K562 (cell line): ENCODE data around the gene HES5. TPM values are rescaled to one million over a fixed set of nuclear protein-coding genes. Genes with fewer than 3 reads are reported as not detected.

Experiments used
- AFF4 ChIP-seq: sonication (generic); formaldehyde crosslinking; IDR thresholded peaks from 2 replicates; pipeline ENCODE4 v1.8.0; 2023; ENCODE audit warnings: mild to moderate bottlenecking, missing genetic modification reagents
- NFIC ChIP-seq: fragments of 450-650 bp; IDR thresholded peaks from 2 replicates; pipeline ENCODE4 v1.6.1; 2017; ENCODE audit warnings: mild to moderate bottlenecking, inconsistent platforms
- NFYB ChIP-seq: IDR thresholded peaks from 2 replicates; pipeline ENCODE4 v1.6.1; 2011; ENCODE audit warnings: mild to moderate bottlenecking, moderate library complexity; ENCODE audit not compliant: insufficient read length; ENCODE audit errors: extremely low read depth
- SRSF7 ChIP-seq: fragments of 200-400 bp; formaldehyde crosslinking; optimal IDR thresholded peaks from 2 replicates; pipeline ENCODE3; 2017; ENCODE audit warnings: mild to moderate bottlenecking, low read depth, low read length
- VEZF1 ChIP-seq: fragments of 200-800 bp; sonication (Bioruptor generic); IDR thresholded peaks from 2 replicates; pipeline ENCODE4 v1.6.1; 2017; ENCODE audit warnings: missing genetic modification characterization, missing compliant biosample characterization
- ZNF263 ChIP-seq: sonication (generic); formaldehyde crosslinking; IDR thresholded peaks from 2 replicates; pipeline ENCODE4 v1.8.0; 2022; ENCODE audit warnings: mild to moderate bottlenecking, missing genetic modification reagents, borderline replicate concordance
- polyA plus RNA-seq, 8 experiments: library from polyadenylated mRNA; depleted of rRNA in 4 of 8; stranded (reverse) in 5 of 8; unstranded in 3 of 8; fragments of >200 nt; fragmentation: Nextera tagmentation in 2 of 8; fragmentation: Illumina TruSeq in 1 of 8; extraction: Ambion mirVana in 2 of 8; extraction: Trizol in 1 of 8; gene quantifications; 2 replicates each; pipeline versions ENCODE4 v1.2.1 to v1.2.3, GENCODE V29; 2011 to 2014; ENCODE audit warnings: inconsistent platforms in 1 of 8, missing spikeins in 1 of 8
- total RNA-seq, 7 experiments: library from RNA; depleted of rRNA in 6 of 7; stranded (reverse); fragments of >200 nt in 6 of 7; fragmentation: Illumina TruSeq in 2 of 7; extraction: Trizol in 2 of 7; gene quantifications; 2 replicates each; pipeline versions ENCODE4 v1.2.1 to v1.2.3, GENCODE V29; 2011 to 2021; ENCODE audit warnings: low replicate concordance in 1 of 7

Gene HES5
- total and polyA plus RNA-seq, 9 of the 15 experiments (the other 6 are each of a cell fraction or from before 2014, with no cell fraction given), result not detected

GRCh38 chr1:2530513-2531361 is 674 bp upstream of the HES5 start (continued):
- no peak for TF ChIP-seq AFF4
- TF ChIP-seq NFIC, result peak; percentile 79
- no peak for TF ChIP-seq NFYB
- TF ChIP-seq VEZF1 (CRISPR knock-in tag), result peak; percentile 54
- TF ChIP-seq ZNF263 (CRISPR knock-in tag), result peak; percentile 48; the same call in 1 of the 2 replicates
- TF ChIP-seq SRSF7, result no peak
